ENCODE data around the gene FAM186B. TPM values are rescaled to one million over a fixed set of nuclear protein-coding genes. Genes with fewer than 3 reads are reported as not detected.

The FAM186B gene
- total RNA-seq, 1 donor from 2014 or later, result 0.57 TPM

DNA sequence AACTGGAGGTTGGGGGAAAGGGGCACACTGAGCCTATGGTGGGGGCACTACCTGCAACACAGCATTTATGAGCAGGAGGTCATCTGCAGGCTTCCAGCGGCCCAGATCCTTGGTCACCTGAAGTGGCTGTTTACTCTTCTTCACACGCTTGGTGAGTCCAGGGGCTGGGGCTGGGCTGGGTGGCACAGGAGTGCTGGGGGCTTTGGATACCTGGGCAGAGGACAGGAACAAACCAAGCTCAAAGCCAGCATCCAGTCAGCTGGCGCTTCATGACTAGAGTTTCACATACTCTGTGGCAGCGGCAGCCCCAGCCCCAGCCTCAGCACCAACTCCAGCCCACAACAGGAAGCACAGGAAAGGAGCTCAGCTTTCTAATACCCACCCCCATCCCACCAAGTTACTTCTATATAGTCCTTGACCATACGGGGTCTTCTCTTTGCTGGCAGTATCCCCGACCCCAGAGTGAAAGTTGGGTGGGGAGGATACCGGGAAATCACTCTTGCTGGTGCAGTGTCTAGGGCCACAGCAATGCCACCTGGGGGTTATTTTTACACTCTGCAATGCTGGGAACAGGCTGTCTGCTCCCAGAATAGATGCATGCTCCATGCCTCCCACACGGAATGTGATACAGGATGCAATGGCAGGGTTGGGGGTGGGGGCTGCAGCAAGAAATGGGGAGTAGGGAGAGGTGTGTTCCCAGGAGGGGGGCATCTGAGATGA, 40.6 kb downstream of the FAM186B start:
- Histone ChIP-seq H3K9ac (ENCODE audit: low read length) (no peak overlapping the region), H3K36me3 (ENCODE audit: insufficient read depth, low read length) (peaks cover 16% of the 10 kb centered on the region), H3K4me2 (ENCODE audit: low read length) (no peak overlapping the region), H3K9me3 (ENCODE audit: insufficient read depth, low read depth, low read length) (no peaks in the 10 kb centered on the region), H3K27ac (ENCODE audit: low read depth, low read length) (no peak overlapping the region), H3K27me3 (ENCODE audit: insufficient read depth, low read length) (no peaks in the 10 kb centered on the region), H4K20me1 (ENCODE audit: insufficient read depth, low read length) (peaks cover 3% of the 10 kb centered on the region), H2AFZ (ENCODE audit: low read depth, low read length) (no peak overlapping the region), H3K4me3 (ENCODE audit: insufficient read depth, low read depth, low read length) (no peak overlapping the region), H3K79me2 (ENCODE audit: insufficient read depth, low read length) (peaks cover 44% of the 10 kb centered on the region), H3K4me1 (ENCODE audit: insufficient read depth, low read length) (peaks cover 7% of the 10 kb centered on the region)
- no peak overlapping the region for H3K4me3 Mint-ChIP-seq (ENCODE audit: unreplicated experiment)
- peaks cover 15% of the 10 kb centered on the region for H3K36me3 Mint-ChIP-seq (ENCODE audit: low read depth, unreplicated experiment)
- no peaks in the 10 kb centered on the region for H3K27me3 Mint-ChIP-seq (ENCODE audit: low read depth, unreplicated experiment)
- FAIRE-seq (no peak), DNase-seq (ENCODE audit: low read depth) (no peak)
- H3K9me3 Mint-ChIP-seq (ENCODE audit: unreplicated experiment), result no peaks in the 10 kb centered on the region
- H3K4me1 Mint-ChIP-seq (ENCODE audit: low read depth, unreplicated experiment), result peaks cover 9% of the 10 kb centered on the region
- TF ChIP-seq EZH2 (IDR thresholded peaks at IDR 0.05; ENCODE audit: insufficient read depth, low read length), result no peak
- TF ChIP-seq, protein P1, sequence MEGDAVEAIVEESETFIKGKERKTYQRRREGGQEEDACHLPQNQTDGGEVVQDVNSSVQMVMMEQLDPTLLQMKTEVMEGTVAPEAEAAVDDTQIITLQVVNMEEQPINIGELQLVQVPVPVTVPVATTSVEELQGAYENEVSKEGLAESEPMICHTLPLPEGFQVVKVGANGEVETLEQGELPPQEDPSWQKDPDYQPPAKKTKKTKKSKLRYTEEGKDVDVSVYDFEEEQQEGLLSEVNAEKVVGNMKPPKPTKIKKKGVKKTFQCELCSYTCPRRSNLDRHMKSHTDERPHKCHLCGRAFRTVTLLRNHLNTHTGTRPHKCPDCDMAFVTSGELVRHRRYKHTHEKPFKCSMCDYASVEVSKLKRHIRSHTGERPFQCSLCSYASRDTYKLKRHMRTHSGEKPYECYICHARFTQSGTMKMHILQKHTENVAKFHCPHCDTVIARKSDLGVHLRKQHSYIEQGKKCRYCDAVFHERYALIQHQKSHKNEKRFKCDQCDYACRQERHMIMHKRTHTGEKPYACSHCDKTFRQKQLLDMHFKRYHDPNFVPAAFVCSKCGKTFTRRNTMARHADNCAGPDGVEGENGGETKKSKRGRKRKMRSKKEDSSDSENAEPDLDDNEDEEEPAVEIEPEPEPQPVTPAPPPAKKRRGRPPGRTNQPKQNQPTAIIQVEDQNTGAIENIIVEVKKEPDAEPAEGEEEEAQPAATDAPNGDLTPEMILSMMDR (IDR thresholded peaks at IDR 0.05; ENCODE audit: insufficient read depth, low read depth, low read length), result no peak
- H3K27ac Mint-ChIP-seq (ENCODE audit: unreplicated experiment), result no peak overlapping the region

GRCh38 chr12:49563951-49564685, 41.3 kb downstream of the FAM186B start:
- Histone ChIP-seq H3K9me3 (ENCODE audit: insufficient read depth, low read depth, low read length) (no peaks in the 10 kb centered on the region), H3K9ac (ENCODE audit: low read length) (no peak overlapping the region), H4K20me1 (ENCODE audit: insufficient read depth, low read length) (peaks cover 3% of the 10 kb centered on the region), H3K27me3 (ENCODE audit: insufficient read depth, low read length) (no peaks in the 10 kb centered on the region), H3K27ac (ENCODE audit: low read depth, low read length) (no peak overlapping the region), H3K4me3 (ENCODE audit: insufficient read depth, low read depth, low read length) (no peak overlapping the region), H3K36me3 (ENCODE audit: insufficient read depth, low read length) (peaks cover 20% of the 10 kb centered on the region), H3K4me2 (ENCODE audit: low read length) (no peak overlapping the region), H2AFZ (ENCODE audit: low read depth, low read length) (no peak overlapping the region), H3K4me1 (ENCODE audit: insufficient read depth, low read length) (peaks cover 7% of the 10 kb centered on the region), H3K79me2 (ENCODE audit: insufficient read depth, low read length) (peaks cover 39% of the 10 kb centered on the region)
- TF ChIP-seq, protein P1 (IDR thresholded peaks at IDR 0.05; ENCODE audit: insufficient read depth, low read depth, low read length), result no peak
- TF ChIP-seq EZH2 (IDR thresholded peaks at IDR 0.05; ENCODE audit: insufficient read depth, low read length), result no peak
- DNase-seq (ENCODE audit: low read depth) (no peak), FAIRE-seq (no peak)
- Mint-ChIP-seq H3K27me3 (ENCODE audit: low read depth, unreplicated experiment) (no peaks in the 10 kb centered on the region), H3K4me1 (ENCODE audit: low read depth, unreplicated experiment) (peaks cover 9% of the 10 kb centered on the region), H3K27ac (ENCODE audit: unreplicated experiment) (no peak overlapping the region), H3K36me3 (ENCODE audit: low read depth, unreplicated experiment) (peaks cover 15% of the 10 kb centered on the region), H3K4me3 (ENCODE audit: unreplicated experiment) (no peak overlapping the region), H3K9me3 (ENCODE audit: unreplicated experiment) (no peaks in the 10 kb centered on the region)
